Muscle layer of duodenum (tissue), 2 donors: ENCODE results near the gene ANKRD12.
"Not testable (repeated sequence)": the region's sequence is repeated elsewhere in the genome, so short reads cannot be mapped to it uniquely, and the experiment has no call there.

Experiments
- H3K27ac ChIP-seq: one replicate; pipeline ENCODE4 v1.7.0; 2013; ENCODE audit warnings: mild to moderate bottlenecking, low read length
- H3K27me3 ChIP-seq: one replicate; pipeline ENCODE4 v1.7.0; 2013; ENCODE audit warnings: low read depth, mild to moderate bottlenecking, control low read depth, low read length
- H3K36me3 ChIP-seq, 2 donors: one replicate each; pipeline ENCODE4 v1.7.0; 2013; ENCODE audit warnings: low read length in 2 of 2, control low read depth in 1 of 2, mild to moderate bottlenecking in 1 of 2; ENCODE audit not compliant: insufficient read depth in 2 of 2, control insufficient read depth in 1 of 2
- H3K4me1 ChIP-seq, 2 donors: one replicate each; pipeline ENCODE4 v1.7.0; 2013; ENCODE audit warnings: low read length in 2 of 2, mild to moderate bottlenecking in 2 of 2, control low read depth in 1 of 2, moderate library complexity in 1 of 2; ENCODE audit not compliant: insufficient read depth in 2 of 2, control insufficient read depth in 1 of 2
- H3K4me3 ChIP-seq, 2 donors: one replicate each; pipeline ENCODE4 v1.7.0; 2013; ENCODE audit warnings: low read length in 2 of 2, low read depth in 1 of 2, mild to moderate bottlenecking in 1 of 2
- H3K9me3 ChIP-seq, 2 donors: one replicate each; pipeline ENCODE4 v1.7.0; 2013; ENCODE audit warnings: low read length in 2 of 2, control low read depth in 1 of 2, mild to moderate bottlenecking in 1 of 2; ENCODE audit not compliant: control insufficient read depth in 1 of 2
- donor health status: healthy.

ANKRD12 gene

DNA sequence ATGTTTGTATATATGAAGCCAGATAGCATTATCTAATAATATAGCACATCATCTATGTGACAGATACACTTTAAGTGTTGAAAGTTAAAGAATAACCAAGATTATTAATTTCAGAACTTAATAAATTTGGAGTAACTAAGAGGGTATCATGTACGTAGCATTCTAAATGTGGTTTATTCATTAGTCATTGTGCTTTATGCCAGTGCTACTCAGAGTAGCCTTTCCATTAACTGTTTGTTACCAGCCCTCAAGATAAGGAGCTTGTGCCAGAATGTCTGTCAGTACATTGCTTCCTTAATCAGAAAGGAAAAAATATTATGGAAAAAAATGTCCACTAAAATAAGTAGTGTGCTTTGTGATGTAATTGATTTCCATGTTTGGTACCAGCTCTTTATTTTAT lies 103.1 kb downstream of the ANKRD12 start:
- H3K27me3 ChIP-seq, result no peaks in the 10 kb centered on the region
- no peak overlapping the region for H3K27ac ChIP-seq
- no peak overlapping the region for H3K4me3 ChIP-seq
- H3K4me1 ChIP-seq, result no peaks in the 10 kb centered on the region
- H3K36me3 ChIP-seq, result peaks cover 5 to 36% of the 10 kb centered on the region in 2 donors
- H3K9me3 ChIP-seq, result no peaks in the 10 kb centered on the region

DNA sequence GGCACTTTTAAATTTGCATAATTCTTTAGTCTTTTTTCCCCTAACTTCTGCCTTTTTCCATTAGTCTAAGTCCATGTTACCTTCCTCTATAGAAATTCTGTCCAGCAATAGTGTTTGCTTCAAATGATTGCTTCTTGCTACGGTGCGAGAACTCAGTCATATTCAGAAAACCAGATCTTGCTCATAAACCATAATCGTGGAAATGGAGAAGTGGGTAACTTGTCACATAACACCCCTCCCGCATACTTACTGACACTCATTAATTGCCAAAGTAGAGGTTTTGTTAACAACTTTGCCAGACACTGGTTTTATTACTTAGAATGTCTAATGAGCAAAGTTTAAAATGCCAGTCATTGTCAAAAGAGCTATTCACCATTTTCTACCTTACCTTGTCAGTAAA lies 103.7 kb downstream of the ANKRD12 start:
- Histone ChIP-seq H3K4me1 (no peaks in the 10 kb centered on the region), H3K36me3 (peaks cover 4 to 32% of the 10 kb centered on the region in 2 donors), H3K27me3 (no peaks in the 10 kb centered on the region), H3K4me3 (no peak overlapping the region), H3K27ac (no peak overlapping the region), H3K9me3 (no peaks in the 10 kb centered on the region)

DNA sequence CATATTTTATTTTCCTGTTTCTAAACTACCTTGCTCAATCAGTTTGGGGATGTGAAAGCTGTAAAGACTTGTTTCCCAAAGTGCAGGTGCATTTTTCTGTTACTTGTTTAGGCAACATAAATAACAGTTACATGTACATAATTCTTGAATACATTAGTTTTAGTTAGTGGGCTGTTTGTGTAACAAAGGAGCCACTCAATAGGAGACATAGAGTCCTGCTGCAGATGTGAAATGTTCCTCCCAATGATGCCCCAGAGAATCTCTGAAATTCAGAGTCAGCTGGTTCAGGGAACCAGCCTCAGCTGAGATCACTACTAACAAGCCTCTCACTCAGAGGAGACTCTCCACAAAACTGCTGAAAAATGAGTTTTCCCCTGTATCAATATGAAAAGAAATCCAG lies 106.4 kb downstream of the ANKRD12 start:
- Histone ChIP-seq H3K27me3 (no peaks in the 10 kb centered on the region), H3K4me1 (no peaks in the 10 kb centered on the region), H3K36me3 (peaks cover 0 to 22% of the 10 kb centered on the region in 2 donors), H3K27ac (no peak overlapping the region), H3K9me3 (no peaks in the 10 kb centered on the region), H3K4me3 (no peak overlapping the region)

DNA sequence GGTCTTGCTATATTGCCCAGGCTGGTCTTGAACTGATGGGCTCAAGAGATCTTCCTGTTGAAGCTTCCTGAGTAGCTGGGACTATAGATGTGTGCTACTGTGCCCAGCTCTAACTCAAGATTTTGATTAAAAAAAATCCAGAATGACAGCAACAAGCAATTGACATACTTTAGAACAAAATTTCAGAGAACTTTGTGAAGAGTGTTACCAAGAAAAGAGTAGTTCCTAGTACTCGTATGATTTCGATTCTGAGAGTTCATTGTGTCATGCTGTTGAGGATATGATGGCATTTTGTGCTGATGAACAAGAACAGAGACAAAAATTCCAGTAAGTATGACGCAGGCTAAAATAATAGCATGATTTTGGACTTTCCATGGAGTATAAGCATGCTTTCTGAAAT lies 107.8 kb downstream of the ANKRD12 start:
- Histone ChIP-seq H3K9me3 (no peaks in the 10 kb centered on the region), H3K4me3 (no peak overlapping the region), H3K27ac (no peak overlapping the region), H3K27me3 (no peaks in the 10 kb centered on the region), H3K36me3 (peaks cover 0 to 16% of the 10 kb centered on the region in 2 donors), H3K4me1 (no peaks in the 10 kb centered on the region)

DNA sequence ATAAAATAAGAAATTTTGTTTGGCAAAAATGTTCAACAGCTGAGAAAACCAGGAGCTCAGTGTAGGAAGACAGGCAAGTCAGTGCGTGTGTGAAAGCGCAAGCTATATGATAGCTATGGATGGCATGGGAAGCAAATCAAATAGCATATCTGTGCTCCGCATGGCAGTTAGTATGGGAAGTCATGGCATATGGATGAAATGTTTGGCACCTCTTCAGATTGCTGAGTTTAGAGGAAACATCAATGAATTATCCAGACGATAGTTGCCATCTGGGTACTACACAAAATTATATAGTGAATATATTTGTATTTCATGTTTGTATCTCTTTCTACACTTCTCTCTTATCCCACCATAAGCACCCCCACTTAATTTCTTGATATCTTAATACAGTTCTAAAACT lies 112.1 kb downstream of the ANKRD12 start:
- Histone ChIP-seq H3K4me3 (no peak overlapping the region), H3K4me1 (no peaks in the 10 kb centered on the region), H3K9me3 (no peaks in the 10 kb centered on the region), H3K27ac (no peak overlapping the region), H3K27me3 (no peaks in the 10 kb centered on the region), H3K36me3 (peaks cover 0 to 15% of the 10 kb centered on the region in 2 donors)

DNA sequence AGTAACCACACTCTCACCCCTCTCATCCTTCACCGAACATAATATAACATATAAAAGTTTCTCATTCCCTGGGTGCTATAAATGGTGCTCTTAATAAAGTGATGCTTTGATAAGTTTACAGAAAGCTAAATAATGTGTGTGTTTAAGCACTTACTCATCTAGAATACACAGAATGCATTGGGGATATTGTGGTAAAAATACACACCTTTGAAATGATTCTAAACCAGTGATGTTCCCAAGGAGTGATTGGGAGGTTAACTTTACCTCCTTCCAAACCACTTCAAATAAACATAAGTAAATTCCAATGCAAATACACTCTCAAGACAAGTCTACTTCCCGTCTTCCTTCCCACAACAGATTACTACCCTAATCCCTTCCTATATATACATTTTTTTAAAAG lies 112.7 kb downstream of the ANKRD12 start:
- Histone ChIP-seq H3K4me3 (no peak overlapping the region), H3K4me1 (no peaks in the 10 kb centered on the region), H3K9me3 (no peaks in the 10 kb centered on the region), H3K27ac (no peak overlapping the region), H3K27me3 (no peaks in the 10 kb centered on the region), H3K36me3 (peaks cover 4 to 20% of the 10 kb centered on the region in 2 donors)

DNA sequence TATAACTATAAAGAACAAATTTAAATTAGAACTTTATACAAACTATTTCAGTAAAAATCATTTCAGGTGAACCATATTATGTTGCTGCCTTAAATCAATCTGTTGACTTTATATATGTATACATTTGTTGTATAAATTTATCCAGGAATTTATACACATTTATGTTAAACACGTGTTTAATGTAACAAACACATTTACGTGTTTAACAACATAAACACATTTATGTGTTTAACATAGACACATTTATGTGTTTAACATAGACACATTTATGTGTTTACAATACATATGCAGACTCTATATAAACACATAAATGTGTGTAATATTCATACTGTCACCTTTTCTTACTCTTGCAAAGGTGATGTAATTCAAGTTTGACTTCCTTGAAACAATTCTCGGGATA lies 122.6 kb downstream of the ANKRD12 start:
- Histone ChIP-seq H3K36me3 (peaks cover 7 to 8% of the 10 kb centered on the region in 2 donors), H3K27me3 (no peaks in the 10 kb centered on the region), H3K27ac (no peak overlapping the region), H3K4me3 (no peak overlapping the region), H3K4me1 (no peaks in the 10 kb centered on the region), H3K9me3 (no peaks in the 10 kb centered on the region)

DNA sequence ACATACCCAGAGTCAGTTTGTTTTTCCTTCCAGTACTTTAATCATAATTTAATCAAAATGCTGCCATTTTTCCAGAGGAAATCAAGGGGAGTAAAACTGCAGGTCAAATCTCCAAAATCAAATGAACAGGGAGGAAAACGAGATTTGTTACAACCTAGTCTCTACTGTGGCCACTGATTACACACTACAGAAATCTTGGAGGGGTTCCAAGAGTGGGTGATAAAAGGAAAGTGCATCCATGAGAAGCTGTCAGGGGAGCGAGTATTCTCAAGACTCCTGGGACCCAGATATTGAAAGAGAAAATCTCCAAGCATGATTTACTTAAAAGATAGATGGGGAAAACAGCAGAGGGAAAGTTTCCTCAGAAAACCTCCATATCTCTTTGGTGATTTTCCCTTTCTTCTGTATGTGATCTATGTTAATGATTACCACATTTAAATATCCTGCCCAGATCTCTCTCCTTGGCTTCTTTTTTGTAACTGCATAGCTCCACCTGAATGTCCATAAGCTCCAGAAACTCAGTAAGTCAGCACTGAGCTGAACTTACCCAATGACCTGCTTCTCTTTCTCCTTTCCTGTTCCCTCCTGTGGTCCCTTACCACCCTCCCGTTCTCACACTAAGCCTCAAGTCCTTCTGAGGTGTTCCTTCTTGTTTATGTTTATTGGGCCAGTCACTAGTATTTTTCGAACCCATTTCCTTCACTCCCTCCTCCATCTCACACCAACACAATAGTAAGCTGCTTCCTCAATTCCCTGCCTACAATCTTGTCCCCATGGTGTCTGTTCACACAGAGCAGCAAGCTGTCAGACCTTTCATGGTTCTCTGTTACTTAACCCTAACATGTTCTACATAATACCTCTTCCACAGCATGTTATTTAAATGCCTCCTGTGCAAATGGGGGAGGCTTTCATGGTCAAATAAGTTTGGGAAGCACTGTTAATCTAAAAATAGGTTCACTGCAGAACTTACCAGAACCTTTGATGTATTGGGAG lies 124.1 kb downstream of the ANKRD12 start:
- Histone ChIP-seq H3K27me3 (no peaks in the 10 kb centered on the region), H3K4me1 (no peaks in the 10 kb centered on the region), H3K4me3 (no peak overlapping the region), H3K36me3 (peaks cover 0 to 15% of the 10 kb centered on the region in 2 donors), H3K9me3 (no peaks in the 10 kb centered on the region), H3K27ac (no peak overlapping the region)

DNA sequence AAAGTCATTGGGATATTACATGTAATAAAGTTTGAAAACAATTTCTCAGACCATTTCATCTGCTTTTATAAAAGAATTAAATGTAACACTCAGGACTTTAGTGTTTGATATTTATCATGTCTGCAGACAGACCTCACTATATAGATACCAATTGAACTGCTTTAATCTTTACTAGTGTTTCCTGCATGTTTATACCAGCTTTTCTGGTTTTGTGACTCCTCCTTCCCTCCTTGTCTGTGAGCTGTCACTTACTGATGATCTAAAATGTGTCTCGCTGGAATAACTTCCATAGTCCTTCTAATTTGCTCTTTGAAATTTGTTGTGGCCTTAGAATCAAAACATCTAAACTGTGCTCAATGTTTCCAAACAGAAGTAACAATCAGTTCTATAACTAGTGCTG lies 126.7 kb downstream of the ANKRD12 start:
- Histone ChIP-seq H3K27ac (no peak overlapping the region), H3K36me3 (peaks cover 0 to 15% of the 10 kb centered on the region in 2 donors), H3K4me3 (no peak overlapping the region), H3K9me3 (no peaks in the 10 kb centered on the region), H3K4me1 (no peaks in the 10 kb centered on the region), H3K27me3 (no peaks in the 10 kb centered on the region)

DNA sequence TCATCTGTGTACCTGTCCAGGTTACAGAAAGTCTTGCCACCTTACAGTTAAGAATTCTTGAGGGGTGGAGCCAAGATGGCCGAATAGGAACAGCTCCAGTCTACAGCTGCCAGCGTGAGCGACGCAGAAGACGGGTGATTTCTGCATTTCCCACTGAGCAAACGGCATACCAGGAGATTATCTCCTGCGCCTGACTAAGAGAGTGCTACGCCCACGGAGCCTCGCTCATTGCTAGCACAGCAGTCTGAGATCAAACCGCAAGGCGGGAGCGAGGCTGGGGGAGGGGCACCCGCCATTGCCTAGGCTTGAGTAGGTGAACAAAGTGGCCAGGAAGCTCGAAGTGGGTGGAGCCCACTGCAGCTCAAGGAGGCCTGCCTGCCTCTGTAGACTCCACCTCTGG lies 128.2 kb downstream of the ANKRD12 start:
- not testable (repeated sequence) for H3K4me3 ChIP-seq, H3K4me1 ChIP-seq, H3K9me3 ChIP-seq, H3K27me3 ChIP-seq, H3K27ac ChIP-seq
- peaks cover 0 to 15% of the 10 kb centered on the region in 2 donors for H3K36me3 ChIP-seq

DNA sequence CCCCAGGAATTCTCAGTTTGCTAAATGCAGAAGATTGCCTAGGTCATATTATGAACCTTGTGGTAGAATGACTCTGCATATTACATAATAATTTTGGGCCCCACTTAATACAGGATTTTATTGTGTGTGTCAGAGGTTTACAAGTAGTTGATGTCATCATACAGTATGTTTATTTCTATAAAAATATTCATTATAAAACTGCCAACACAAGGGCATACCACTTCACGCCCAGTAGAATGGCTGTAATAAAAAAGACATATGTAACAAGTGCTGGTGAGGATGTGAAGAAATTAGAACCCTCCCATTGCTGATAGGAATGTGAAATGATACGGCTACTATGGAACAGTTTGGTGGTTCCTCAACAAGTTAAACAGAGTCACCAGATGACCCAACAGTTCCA lies 136.6 kb downstream of the ANKRD12 start:
- Histone ChIP-seq H3K4me3 (no peak overlapping the region), H3K27me3 (no peaks in the 10 kb centered on the region), H3K4me1 (no peaks in the 10 kb centered on the region), H3K9me3 (no peaks in the 10 kb centered on the region), H3K27ac (no peak overlapping the region), H3K36me3 (peaks cover 11 to 50% of the 10 kb centered on the region in 2 donors)

DNA sequence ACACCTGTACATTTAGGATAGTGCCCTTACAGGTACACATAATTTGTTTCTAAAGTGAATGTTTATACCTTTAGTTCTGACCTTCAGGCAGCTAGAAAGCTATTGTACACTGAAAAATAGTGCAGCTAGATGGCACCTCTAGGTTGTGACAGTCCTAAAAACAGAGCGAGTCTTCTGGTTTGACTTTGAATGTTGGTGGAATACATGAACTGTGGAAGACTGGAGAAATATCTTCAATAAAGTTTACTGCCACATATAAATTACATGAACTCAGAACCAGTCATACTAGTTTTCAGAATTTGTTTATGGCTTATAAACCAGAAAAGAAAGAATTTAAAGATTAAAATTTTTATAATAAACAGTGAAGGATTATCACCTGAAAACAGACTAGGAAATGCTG lies 139.3 kb downstream of the ANKRD12 start:
- H3K27me3 ChIP-seq, result no peaks in the 10 kb centered on the region
- no peak overlapping the region for H3K27ac ChIP-seq
- no peaks in the 10 kb centered on the region for H3K4me1 ChIP-seq
- peaks cover 20 to 70% of the 10 kb centered on the region in 2 donors for H3K36me3 ChIP-seq
- H3K9me3 ChIP-seq, result no peaks in the 10 kb centered on the region
- no peak overlapping the region for H3K4me3 ChIP-seq
